ENCODE data around the gene NPIPB8.
"Not testable (repeated sequence)": the region's sequence is repeated elsewhere in the genome, so short reads cannot be mapped to it uniquely, and the experiment has no call there.

NPIPB8 gene

DNA sequence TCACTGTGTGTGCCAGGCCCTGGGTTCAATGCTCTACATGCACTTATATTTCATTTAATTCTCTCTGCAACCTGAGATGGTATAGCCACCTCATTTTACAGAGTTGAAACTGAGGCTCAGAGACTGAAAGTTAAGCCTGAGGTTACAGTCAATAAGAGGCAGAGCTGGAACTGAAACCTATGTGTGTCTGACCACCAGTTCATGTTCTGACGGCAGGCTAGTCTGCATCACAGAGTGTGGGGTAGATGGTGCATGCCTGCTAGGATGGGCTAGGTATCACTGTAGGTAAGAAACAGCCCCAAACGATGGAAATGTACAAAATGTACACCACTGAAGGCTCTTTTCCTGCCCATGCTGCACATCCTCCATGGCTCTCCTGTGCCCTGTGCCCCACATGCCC is 2.1 kb downstream of the NPIPB8 start:
- DNase-seq, result not testable (repeated sequence)

DNA sequence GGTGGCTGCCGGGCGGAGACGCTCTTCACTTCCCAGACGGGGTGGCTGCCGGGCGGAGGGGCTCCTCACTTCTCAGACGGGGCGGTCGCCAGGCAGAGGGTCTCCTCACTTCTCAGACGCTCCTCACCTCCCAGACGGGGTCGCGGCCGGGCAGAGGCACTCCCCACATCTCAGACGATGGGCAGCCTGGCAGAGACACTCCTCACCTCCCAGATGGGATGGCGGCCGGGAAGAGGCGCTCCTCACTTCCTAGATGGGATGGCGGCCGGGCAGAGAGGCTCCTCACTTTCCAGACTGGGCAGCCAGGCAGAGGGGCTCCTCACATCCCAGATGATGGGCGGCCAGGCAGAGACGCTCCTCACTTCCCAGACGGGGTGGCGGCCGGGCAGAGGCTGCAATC is 28.4 kb downstream of the NPIPB8 start:
- not testable (repeated sequence) for DNase-seq

GRCh38 chr16:28667480-28667879 is 29.6 kb downstream of the NPIPB8 start:
- not testable (repeated sequence) for DNase-seq

DNA sequence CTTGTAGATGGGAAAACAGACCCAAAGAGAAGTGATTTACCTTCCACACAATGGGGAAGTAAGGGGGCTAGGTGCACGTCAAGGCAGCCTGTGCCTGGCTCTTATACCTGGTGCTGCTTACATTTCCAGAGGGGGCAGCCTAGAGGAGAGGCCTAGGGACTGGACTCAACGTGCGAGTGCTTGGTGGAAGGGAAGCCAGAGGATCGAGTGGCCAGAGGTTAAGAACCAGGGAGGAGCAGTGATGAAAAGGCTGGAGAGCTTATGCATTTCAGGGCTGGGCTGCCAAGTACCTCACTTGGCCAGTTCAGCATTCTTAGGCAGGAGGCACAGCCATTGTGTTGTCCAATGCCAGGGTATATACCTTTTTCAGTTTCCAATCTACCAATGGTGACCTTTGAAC is 30.3 kb downstream of the NPIPB8 start:
- DNase-seq, result not testable (repeated sequence)

GRCh38 chr16:28688327-28688952 is 50.6 kb downstream of the NPIPB8 start:
- DNase-seq, result not testable (repeated sequence)

DNA sequence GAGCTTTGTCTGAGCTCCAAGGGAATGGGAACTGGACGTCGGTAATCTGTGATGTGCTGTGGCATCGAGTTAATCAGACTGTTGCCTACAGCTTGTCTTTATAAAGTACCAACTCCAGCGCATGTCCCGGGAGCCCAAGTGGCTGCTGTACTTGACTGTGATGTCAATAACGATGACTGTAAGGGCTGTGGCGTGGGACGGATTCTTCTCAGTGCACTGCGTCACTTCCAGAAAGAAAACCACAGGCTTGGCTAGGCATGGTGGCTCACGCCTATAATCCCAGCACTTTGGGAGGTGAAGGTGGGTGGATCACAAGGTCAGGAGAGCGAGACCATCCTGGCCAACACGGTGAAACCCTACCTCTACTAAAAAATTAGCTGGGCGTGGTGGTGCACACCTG is 51.6 kb downstream of the NPIPB8 start:
- not testable (repeated sequence) for DNase-seq

DNA sequence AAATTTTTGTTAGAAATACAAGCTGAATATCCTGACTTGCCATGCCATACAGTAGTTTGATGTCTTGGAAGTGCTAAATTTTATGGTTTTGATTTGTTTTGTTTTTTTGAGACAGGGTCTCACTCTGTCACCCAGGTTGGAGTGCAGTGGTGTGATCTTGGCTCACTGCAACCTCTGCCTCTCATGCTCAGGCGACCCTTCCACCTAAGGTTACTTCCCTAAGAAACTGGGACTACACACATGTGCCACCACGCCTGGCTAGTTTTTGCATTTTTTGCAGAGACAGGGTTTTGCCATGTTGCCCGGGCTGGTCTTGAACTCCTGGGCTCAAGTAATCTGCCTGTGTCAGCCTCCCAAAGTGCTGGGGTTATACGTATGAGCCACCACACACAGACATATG is 53.9 kb downstream of the NPIPB8 start:
- DNase-seq, result not testable (repeated sequence)

DNA sequence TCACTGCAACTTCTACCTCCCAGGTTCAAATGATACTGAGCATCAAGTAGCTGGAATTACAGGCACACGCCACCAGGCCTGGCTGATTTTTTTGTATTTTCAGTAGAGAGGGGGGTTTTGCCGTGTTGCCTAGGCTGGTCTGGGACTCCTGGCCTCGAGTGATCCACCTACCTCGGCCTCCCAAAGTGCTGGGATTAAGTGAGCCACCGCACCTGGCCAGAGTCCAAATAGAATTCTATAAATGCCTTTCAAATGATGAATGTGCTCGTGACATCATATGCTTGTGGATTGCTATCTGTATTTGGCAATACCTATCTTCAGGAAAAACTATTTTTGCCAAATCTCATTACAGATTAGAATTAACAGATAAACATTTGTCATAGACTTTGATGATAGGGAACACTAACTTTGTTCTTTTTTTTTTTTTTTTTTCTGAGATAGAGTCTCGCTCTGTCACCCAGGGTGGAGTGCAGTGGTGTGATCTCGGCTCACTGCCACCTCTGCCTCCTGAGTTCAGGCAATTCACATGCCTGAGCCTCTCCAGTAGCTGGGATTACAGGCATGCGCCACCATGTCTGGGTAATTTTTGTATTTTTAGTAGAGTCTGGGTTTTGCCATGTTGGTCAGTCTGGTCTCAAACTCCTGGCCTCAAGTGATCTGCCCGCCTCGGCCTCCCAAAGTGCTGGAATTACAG is 55.5 kb downstream of the NPIPB8 start:
- not testable (repeated sequence) for DNase-seq

DNA sequence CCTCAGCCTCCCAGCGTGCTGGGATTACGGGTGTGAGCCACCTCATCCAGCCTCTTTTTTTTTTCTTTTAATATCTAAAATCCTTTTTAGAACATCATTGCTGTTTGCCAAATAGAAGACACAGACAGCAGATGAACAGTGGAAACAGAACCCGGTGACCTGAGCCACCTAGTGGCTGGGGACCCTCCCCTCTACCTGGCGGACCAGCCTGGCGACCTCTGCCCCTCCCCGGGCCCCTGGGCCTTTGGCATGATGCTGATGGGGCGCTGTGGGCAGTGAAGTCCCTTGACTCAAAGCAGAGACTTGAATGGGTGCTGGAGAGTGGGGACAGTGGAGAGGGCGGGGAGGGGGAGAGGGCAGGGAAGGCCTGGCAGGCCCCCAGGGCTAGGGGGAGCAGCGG is 61.9 kb downstream of the NPIPB8 start:
- not testable (repeated sequence) for DNase-seq

DNA sequence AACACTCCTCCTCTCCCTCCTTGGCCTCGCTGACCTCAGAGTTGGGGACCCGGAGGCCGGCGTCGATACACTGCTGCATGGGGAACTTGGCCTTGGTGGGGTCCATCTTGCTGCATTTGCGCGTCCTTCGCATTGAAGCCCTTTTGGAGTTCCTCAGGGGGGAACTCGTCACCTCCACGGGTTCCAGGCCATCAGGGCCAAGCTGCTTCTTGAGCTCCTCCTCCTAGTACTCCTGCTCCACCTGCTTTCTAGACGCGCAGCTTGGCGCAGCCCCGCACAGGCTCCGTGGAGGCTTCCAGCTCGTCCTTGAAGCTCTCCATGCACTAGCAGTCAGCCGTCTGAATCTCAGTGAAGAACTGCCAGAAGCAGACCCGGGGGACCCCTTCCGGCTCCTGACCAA is 62.5 kb downstream of the NPIPB8 start:
- not testable (repeated sequence) for DNase-seq

GRCh38 chr16:28701384-28701783 is 63.5 kb downstream of the NPIPB8 start:
- not testable (repeated sequence) for DNase-seq

- DNase-seq, result not testable (repeated sequence)
These were observed 66.4 kb downstream of the NPIPB8 start for GRCh38 chr16:28704246-28704645.

Data from SHP77 treated with DMSO at 0.1 percent for 48 hours (cell line).